Measurements from ENCODE around the gene NOL8. TPM values are rescaled to one million over a fixed set of nuclear protein-coding genes. Genes with fewer than 3 reads are reported as not detected.

NOL8 gene
- total RNA-seq, 5 donors from 2014 or later (not counting 1 experiment from before 2014, with no cell fraction given) = 51.4 to 83.2 (median 73.9) TPM

DNA sequence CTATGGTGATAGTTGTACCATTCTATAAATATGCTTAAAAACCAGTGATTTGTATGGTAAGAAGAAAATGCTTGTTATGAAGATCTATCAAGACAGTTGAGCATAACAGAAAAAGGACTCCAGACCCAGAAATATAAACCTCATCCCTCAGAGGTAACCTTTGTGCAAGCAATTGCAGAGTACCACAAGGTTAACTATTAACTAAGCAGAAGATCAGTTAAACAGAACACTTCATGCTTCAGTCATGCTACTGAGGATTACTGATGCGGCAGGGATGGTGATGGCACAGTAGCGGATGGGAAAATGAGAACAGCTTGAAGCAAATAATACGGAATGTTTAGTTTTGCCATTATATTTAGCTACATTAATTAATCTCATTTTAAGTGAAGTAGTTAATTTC, 77.2 kb downstream of the NOL8 start:
- H3K36me3 ChIP-seq (ENCODE audit: control insufficient read depth in 2 of 2, extremely low read depth in 1 of 2, insufficient read depth in 1 of 2, low read length in 1 of 2) = peaks cover 14 to 91% of the 10 kb centered on the region in 2 donors
- H3K4me3 Mint-ChIP-seq = no peak overlapping the region
- ChIA-PET CTCF (no interaction called here), POLR2A (no interaction called here)
- no peaks in the 10 kb centered on the region for H3K9me3 Mint-ChIP-seq
- no peak overlapping the region for H3K27ac Mint-ChIP-seq
- DNase-seq (no peak), ATAC-seq (replicated peaks in 1 of 4) (no peak)
- no peak overlapping the region for H3K4me3 ChIP-seq (ENCODE audit: control insufficient read depth in 1 of 2, extremely low read depth in 1 of 2, low read length in 1 of 2)
- H3K4me1 Mint-ChIP-seq = no peaks in the 10 kb centered on the region
- peaks cover 79% of the 10 kb centered on the region for H3K36me3 Mint-ChIP-seq
- no peak overlapping the region for H3K27ac ChIP-seq (ENCODE audit: low read length)
- H3K4me1 ChIP-seq (ENCODE audit: control insufficient read depth in 1 of 2, extremely low read depth in 1 of 2, insufficient read depth in 2 of 2, low read length in 2 of 2) = no peaks in the 10 kb centered on the region
- no peaks in the 10 kb centered on the region for H3K9me3 ChIP-seq
- WGBS (ENCODE audit: insufficient coverage) = no CpG with 5 or more reads among the region's 3 CpGs
- H3K27me3 ChIP-seq (replicated peaks in 1 of 2; ENCODE audit: control insufficient read depth in 2 of 2, extremely low read depth in 1 of 2, insufficient read depth in 2 of 2, low read length in 1 of 2) = no peaks in the 10 kb centered on the region
- no peaks in the 10 kb centered on the region for H3K27me3 Mint-ChIP-seq

Other genes with a start within 250 kb of the NOL8 start
- gene SPTLC1, start 209.9 kb downstream of the NOL8 start, total RNA-seq = 10 to 100 TPM; 40.5 to 51.1 (median 46.1) TPM
- gene IARS1, start 31.7 kb downstream of the NOL8 start, total RNA-seq = 100 to 1,000 TPM in 3 of 5 donors, 10 to 100 TPM in 2; 70.5 to 124 (median 113) TPM
- 1 to 10 TPM; 1.9 to 5.0 (median 4.3) TPM for gene CENPP, start 603 bp upstream of the NOL8 start, total RNA-seq
- gene OGN, start 79.2 kb upstream of the NOL8 start, total RNA-seq = under 1 TPM; 0.10 to 0.41 (median 0.23) TPM
- gene OMD, start 99.1 kb upstream of the NOL8 start, total RNA-seq = not detected
- not detected for gene ASPN, start 157.2 kb upstream of the NOL8 start, total RNA-seq
- not detected for gene ECM2, start 210.6 kb upstream of the NOL8 start, total RNA-seq

Data from T-cell (primary cell).